ENCODE results near the gene DPYSL3.

DNA sequence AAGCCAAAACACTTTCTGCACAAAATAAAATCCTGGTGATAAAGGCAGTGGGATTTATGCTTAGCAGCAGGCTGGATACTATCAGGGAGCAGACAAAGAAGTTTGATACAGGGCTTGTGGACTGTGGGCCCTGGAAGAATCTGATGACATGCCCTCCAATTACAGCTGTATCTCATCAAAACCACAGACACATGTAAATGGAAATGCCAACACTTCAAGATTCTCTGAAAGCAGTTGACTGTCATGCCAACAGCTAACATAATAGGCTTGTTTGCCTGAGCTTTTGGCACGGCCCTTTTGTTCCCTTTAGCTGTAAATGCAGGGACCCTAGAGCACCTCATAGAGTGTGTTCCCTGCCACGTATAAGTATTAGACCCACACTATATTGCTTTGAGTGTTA is 160.6 kb downstream of the DPYSL3 start:
- TF ChIP-seq, protein P1, sequence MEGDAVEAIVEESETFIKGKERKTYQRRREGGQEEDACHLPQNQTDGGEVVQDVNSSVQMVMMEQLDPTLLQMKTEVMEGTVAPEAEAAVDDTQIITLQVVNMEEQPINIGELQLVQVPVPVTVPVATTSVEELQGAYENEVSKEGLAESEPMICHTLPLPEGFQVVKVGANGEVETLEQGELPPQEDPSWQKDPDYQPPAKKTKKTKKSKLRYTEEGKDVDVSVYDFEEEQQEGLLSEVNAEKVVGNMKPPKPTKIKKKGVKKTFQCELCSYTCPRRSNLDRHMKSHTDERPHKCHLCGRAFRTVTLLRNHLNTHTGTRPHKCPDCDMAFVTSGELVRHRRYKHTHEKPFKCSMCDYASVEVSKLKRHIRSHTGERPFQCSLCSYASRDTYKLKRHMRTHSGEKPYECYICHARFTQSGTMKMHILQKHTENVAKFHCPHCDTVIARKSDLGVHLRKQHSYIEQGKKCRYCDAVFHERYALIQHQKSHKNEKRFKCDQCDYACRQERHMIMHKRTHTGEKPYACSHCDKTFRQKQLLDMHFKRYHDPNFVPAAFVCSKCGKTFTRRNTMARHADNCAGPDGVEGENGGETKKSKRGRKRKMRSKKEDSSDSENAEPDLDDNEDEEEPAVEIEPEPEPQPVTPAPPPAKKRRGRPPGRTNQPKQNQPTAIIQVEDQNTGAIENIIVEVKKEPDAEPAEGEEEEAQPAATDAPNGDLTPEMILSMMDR (IDR thresholded peaks at IDR 0.05): no peak
- no peak for TF ChIP-seq POLR2A (IDR thresholded peaks at IDR 0.05)
